NCI-H345 treated with DMSO at 0.1 percent for 48 hours (cell line): ENCODE data around the gene SULT1A1.
"Not testable (repeated sequence)": the region's sequence is repeated elsewhere in the genome, so short reads cannot be mapped to it uniquely, and the experiment has no call there.

Experiments used
- DNase-seq: peaks from one replicate; lab custom pipeline; 2025; ENCODE audit not compliant: unreplicated experiment; lab: John Stamatoyannopoulos, UW

SULT1A1 gene

DNA sequence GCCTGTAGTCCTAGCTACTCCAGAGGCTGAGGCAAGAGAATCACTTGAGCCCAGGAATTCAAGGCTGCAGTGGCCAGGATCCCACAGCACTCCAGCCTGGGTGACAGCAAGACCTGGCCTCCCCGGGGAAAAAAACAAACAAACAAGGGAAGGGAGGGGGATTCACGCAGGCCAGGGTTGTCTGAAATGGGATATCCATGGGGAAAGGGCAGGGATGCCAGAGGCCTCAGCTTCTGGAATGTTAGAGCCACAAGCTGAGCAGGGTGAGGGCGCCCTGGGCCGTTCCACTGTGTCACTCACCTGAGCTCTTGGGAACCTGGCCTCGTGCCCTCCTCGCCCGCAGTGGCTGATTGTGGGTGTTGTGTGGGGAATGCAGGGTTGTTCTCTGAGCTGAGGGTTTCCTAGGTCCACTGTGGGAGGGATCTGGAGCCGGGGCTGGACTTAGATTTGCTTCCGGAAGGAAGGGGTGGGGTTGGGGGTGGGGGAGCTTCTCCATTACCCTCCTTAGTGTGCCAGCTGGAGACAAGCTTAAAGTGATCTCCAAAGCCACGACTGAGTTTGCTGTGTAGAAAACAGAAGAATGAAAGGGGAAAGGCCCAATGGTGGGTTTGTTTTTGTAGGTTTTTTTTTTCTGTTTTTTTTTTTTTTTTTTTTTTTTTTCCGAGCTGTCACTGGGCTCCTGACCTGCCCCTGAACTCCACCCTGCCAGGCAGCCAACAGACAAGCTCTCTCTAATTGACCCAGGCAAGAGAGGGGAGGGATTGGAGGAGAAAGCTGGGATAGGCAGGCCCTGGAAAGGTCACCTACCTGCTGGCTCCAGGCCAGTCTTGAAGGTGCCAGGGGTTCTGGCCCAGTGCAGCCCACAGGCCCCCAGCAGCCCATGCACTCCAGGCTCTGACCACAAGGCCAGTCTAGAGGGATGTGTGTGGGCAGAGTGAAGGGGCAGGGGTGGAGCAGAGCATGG lies at the start of gene SULT1A1:
TSS of gene SULT1A1 (minus strand) at position 414 of the 964 bp plus-strand sequence. CDS start 1,189 bp downstream, outside the sequence.
- DNase-seq: no peak

DNA sequence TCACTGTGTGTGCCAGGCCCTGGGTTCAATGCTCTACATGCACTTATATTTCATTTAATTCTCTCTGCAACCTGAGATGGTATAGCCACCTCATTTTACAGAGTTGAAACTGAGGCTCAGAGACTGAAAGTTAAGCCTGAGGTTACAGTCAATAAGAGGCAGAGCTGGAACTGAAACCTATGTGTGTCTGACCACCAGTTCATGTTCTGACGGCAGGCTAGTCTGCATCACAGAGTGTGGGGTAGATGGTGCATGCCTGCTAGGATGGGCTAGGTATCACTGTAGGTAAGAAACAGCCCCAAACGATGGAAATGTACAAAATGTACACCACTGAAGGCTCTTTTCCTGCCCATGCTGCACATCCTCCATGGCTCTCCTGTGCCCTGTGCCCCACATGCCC lies 30.1 kb upstream of the SULT1A1 start:
- DNase-seq: not testable (repeated sequence)

DNA sequence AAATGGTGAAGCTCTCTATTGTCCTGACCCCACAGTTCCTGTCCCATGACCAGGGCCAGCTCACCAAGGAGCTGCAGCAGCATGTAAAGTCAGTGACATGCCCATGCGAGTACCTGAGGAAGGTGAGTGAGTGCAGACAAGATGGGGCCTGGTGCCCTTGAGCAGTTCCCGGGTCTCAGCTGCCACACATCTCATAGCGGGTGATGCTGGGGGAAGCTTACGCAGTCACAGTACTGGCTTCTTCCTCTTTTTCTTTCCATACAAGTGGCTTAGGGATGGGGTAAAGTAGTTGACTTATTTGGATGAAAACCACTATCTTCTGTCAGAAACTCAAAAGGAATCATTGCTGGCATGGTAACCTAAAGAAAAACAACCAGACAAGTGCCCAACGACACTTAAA lies 28.5 kb upstream of the SULT1A1 start:
- DNase-seq: not testable (repeated sequence)

DNA sequence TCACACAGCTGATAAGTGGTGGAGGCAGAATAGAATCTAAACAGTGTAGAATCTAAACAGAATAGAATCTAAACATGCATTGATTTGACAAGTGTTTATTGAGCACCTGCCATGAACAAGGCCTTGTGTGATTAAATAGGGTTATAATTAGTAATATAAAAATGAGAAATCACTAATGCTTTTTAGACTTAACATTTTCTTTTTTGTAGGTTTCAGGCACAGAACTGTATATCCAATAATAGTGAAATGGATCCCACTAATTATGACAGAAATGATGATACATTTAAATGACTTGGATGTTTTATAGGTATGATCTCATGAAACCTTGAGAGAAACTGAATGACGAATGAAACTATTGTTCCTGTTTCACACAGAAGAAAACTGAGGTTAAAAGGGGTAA lies 27.9 kb upstream of the SULT1A1 start, which contains the start of gene NPIPB8:
TSS of gene NPIPB8 (plus strand) at position 301 of the 400 bp plus-strand sequence. CDS start 296 bp downstream, outside the sequence.
- not testable (repeated sequence) for DNase-seq

DNA sequence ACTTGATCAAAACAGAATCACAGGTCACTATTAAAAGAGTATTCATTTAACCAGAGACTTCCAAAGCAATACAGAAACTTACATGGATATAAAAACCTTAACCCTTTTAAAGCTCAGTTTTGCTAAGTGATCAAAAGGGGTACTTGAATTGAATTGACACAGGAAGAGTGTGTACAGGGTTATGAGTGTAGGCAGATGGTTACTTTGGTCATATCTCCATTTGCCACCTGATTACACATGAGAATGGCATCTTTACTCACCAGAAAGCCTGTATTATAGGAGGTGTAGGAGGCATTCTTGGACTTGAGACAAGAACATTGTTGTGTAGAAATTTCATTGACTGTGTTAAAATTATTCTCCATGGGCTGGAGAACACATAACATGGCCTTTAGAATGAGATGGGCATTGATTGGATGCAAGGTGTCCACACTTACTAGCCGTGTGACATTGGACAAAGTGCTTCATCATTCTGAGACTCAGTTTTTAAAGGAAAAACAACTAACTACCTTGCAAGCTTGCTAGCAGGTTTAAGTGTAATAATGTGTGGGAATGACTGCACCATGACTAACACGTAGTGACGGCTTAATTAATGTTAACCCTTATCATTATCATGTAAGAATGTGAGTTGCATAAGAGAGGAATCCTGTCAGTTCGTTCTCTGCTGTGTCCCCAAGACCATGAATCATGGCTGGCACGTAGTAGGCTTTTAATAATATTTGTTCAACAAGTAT lies 26.4 kb upstream of the SULT1A1 start:
- not testable (repeated sequence) for DNase-seq

DNA sequence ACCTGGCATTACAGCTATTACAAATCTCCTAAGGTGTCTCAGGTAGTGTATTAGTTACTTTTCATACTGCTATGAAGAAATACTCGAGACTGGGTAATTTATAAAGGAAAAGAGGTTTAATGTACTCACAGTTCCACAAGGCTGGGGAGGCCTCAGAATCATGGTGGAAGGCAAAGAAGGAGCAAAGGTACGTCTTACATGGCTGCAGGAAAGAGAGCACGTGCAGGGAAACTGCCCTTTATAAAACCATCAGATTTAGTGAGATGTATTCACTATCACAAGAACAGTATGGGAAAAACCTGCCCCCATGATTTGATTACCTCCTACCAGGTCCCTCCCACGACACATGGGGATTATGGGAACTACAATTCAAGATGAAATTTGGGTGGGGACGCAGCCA lies 21.1 kb upstream of the SULT1A1 start:
- DNase-seq: not testable (repeated sequence)

DNA sequence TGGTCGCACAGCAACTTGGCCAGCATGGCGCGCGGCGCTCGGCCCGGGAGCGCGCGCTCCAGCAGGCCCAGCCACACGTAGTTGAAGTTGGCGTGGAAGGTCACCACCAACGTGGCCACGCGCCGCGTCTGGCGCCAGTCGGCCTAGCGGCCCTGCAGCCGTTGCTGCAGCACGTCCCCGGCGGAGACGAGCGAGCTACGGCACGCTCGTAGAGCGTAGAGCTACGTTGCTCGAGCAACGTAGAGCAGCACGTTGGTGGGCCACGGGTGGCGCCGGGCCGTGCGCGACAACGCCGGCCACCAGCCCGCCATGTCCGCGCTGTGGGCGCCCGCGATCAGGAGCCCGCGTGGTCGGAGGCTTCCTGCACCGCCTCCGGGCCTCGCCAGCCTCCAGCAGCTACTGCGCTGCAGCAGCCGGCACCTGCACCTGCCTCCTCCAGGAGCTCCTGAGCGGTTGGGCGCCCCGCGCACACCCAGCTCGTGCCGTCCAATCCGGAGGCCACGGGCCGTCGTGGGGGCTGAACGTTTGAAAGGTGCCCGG lies 13.4 kb upstream of the SULT1A1 start:
- no peak for DNase-seq

DNA sequence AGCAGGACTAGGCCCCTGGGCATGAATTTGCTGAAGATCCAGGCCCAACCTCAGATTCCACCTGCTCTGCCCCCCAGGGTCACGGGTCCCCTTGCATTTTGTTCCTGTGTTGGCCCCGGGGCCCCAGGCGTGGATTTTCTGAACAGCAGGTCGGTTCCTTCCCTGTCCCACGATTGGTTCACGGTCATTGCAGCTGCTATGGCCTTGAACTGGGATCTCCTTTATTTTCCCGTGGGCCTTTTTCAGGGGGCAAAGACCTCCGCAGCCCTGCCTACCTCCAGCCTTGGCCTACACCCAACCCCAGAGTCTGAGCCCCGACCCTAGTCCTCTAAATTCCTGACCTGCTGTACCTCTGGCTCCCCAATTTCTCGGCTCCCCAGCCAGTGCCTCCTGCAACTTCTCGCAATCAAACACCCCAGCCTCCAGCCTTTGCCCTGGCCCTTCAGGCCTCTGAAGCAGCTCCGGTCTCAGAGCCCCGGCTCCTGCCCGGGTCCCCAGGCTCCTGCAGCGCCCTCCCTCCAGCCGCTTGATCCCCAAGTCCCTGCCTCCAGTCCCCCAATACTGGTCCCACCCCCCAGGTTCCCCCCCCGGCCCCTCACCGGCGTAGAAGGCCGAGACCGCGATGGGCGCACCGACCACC lies 12.8 kb upstream of the SULT1A1 start:
- DNase-seq: not testable (repeated sequence)

DNA sequence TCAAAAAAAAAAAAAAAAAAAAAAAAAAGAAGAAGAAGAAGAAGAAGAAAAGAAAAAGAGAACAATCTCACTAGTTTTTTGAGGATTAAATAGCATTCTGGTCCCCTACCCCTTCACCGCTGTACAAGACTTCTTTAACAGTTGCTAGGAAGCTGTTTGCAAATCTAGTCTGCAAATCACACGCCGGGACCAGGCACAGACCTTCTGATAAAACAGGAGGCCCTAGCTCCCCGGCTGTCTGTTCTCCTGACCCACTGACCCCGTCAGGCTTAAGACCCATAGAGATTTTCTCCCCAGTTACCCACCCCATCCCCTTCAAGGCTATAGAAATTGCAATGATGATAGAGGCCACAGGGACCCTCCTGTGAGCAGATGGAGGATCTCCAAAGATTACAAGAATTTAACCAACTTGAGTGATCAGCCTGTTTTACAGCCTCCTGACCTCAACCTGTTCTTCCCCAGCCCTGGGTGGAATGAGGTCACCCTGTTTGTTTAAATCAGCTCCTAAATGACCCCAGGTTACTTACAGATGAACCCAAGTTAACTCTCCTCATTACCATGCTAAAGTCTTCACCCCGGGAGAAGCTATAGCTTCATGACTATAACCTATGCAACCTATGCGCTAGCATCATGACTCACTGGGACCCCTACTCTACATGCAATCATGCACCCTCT lies 11.8 kb upstream of the SULT1A1 start:
- no peak for DNase-seq

DNA sequence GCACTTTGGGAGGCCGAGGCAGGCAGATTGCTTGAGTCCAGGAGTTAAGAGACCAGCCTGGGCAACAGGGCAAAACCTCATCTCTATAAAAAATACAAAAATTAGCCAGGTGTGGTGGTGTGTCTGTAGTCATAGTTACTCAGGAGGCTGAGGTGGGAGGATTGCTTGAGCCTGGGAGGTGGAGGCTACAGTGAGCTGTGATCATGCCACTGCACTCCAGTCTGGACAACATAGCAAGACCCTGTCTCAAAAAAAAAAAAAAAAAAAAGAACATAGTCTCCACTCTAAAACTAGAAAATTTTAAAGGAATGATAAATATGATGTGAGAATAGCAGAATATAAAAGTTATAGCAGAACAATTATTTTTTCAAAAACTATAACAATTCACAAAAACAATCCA lies 10.5 kb upstream of the SULT1A1 start:
- DNase-seq: not testable (repeated sequence)

DNA sequence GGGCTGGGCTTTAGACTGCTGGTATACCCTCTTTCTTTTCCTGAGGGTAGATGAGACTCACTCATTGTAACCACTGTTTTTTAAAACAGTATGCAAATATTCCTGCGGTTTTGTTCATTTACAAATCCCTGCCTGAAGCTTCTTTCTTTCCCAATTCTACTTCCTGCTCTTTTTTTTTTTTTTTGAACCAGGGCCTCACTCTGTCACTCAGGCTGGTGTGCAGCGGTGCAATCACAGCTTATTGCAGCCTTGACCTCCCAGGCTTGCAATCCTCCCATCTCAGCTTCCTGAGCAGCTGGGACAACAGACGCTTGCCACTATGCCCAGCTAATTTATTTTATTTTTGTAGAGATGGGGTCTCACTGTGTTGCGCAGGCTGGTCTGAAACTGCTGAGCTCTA lies 8.0 kb upstream of the SULT1A1 start:
- DNase-seq: no peak

DNA sequence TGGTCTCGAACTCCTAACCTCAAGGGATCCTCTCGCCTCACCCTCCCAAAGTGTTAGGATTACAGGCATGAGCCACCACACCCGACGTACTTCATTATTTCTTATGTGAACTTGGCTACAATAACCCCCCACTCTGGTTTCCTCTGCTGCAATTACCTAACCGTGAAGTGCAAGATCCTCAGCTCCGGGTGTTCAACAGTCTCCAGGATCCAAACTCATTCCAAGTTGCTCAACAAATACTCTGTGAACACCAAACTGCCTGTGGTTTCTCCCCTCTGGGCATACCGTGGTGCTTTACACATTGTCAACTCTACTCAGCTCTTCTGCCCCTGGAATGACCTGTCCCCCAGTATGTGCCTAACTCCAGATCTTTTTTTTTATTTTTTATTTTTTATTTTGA lies 6.8 kb upstream of the SULT1A1 start:
- DNase-seq: no peak

DNA sequence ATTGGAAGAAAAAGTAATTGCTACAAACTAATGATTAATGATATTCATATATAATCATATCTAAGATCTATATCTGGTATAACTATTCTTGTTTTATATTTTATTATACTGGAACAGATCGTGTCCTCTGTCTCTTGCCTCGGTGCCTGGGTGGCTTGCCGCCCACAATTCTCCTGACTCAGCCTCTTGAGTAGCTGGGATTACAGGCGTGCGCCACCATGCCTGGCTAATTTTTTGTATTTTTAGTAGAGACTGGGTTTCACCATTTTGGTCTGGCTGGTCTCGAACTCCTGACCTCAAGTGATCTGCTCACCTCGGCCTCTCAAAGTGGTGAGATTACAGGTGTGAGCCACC lies 6.4 kb upstream of the SULT1A1 start:
- not testable (repeated sequence) for DNase-seq

DNA sequence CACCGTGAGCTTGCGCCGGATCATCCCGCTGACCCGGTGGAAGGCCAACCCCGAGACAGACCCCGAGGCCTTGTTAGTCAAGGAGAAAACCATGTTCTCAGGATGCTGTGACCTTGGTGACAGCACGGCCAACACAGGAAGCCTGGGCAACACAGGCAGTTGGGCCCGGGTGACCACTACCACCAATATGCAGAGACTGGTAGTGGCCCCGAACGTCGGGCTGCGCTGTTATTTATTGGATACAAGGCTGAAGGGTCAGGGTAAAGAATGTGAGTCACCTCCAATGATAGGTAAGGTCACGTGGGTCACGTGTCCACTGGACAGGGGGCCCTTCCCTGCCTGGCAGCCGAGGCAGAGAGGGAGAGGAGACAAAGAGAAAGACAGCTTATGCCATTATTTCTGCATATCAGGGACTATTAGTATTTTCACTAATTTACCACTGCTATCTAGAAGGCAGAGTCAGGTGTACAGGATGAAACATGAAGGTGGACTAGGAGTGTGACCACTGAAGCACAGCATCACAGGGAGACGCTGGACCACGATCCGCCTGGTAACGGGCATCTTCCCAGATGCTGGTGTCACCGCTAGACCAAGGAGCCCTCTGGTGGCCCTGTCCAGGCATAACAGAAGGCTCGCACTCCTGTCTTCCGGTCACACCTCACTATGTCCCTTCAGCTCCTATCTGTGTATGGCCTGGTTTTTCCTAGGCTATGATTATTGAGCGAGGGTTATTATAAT lies 5.8 kb upstream of the SULT1A1 start:
- DNase-seq: not testable (repeated sequence)

DNA sequence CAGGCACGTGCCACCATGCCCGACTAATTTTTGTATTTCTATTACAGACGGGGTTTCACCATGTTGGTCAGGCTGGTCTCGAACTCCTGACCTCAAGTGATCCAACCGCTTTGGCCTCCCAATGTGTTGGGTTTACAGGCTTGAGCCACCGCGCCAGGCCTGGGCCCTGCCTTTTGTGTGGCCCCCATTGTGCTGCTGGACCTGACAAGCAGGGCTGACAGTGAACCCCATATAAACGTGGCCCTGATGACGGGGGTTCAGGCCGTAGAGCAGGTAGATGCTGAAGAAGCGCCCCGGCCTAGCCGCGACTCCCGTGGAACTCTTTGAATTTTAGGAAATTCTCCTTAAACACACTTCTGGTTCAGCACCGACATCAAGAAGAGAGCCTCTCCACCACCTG lies 4.7 kb upstream of the SULT1A1 start:
- DNase-seq: not testable (repeated sequence)

DNA sequence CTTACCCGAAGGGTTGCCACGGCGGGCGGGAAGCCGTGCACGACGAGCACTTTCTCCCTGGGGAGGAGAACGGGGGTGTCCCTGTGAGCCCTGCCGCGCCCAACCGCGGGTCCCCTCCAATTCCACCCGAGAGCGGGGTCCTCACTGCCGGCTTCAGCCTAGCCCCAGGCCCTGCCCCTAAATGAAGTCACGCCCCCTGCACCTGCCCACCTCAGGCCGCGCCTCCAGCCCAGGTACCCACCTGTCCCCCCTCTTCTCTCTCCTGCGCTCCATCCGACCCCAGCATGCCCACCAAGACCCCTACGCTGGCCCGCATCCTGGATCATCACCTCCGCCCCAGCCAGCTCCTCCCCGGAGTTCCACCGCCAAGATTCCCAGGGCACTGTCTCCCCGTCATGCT lies 4.1 kb upstream of the SULT1A1 start:
- not testable (repeated sequence) for DNase-seq

DNA sequence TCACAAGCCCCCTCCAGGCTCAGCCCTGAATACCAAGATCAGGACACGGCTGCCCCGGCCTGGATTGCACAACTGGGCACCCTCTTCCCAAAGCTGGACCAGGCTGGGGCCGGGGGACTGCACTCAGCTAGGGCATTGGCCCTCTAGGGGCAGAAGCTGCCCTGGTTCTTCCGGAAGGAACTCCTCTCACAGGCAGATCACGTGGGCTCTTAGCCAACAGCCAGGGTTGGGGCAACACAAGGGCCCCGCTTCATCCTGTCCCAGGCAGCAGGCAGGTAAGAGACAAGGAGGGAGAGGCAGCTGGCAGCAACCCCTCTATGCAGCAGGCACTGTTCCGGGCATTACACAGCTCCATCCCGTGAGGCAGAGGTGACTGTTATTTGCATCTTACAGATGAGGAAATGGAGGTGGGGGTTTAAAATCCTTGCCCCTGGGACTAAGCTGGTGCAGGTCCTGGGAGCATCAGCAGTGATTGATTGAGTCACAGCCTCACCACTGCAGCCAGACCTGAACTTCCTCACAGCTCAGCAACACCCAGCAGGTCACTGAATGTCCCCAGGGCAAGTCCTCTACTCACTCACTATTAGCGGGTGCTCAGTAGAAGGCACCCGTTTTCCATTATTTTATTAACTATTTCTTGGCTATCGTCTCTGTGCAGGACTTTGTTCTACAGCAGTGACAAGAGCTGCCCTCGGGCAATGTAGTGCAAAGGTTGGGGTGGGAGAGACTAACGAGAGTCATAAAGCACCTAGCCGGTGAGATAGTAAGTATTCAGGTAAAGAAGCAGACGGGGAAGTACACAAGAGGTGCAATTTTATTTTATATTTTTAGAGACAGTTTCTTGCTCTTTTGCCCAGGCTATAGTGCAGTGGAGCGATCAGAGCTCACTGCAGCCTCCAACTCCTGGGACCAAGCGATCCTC lies 2.8 kb upstream of the SULT1A1 start:
- not testable (repeated sequence) for DNase-seq

DNA sequence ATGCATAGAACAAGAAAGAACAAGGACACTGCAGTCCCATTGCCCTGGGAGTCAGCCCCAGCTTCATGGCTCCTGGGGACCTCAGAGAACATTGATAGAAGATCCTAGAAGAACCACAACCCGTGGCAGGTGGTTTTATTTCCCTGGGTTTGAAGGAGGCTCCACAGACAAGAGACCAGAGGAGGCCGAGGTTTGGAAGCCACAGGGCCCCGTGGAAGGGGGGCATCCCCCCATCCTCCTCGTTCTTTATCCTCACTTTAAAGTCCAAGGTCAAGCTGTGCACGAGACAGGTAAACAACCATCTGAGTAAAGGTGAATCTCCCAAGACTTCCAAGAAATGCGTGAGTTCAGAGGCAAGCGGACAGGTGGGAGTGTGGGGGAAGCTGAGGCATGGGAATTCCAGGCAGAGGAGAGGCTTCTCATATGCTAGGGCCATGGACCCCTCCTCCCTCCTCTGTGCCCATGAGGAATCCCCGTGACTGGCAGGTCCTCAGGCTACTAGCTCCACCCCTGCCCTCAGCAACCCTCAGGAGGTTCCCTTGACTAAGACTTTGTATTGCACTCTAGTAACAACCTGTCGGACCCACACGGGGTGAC lies 849 bp upstream of the SULT1A1 start:
- no peak for DNase-seq
